AG10803 (cell line): Measurements from ENCODE around the gene RFX4.

Source experiments
- DNase-seq: peaks from one replicate; pipeline ENCODE4 v3.0.0; 2010; ENCODE audit warnings: low read depth
- H3K4me3 ChIP-seq: 2 replicates; pipeline ENCODE4 v1.5.1; 2011; ENCODE audit warnings: mild to moderate bottlenecking, low read length, control low read depth
- TF ChIP-seq, protein P1 (sequence below): conservative IDR thresholded peaks from 2 replicates; pipeline ENCODE4 v1.5.1; 2011; ENCODE audit warnings: mild to moderate bottlenecking, low read length, control low read depth, inconsistent platforms

Gene RFX4

GRCh38 chr12:106767954-106768822 is 185.4 kb downstream of the RFX4 start:
- H3K4me3 ChIP-seq, result no peak overlapping the region
- peak; percentile 33 for DNase-seq
- TF ChIP-seq, protein P1, sequence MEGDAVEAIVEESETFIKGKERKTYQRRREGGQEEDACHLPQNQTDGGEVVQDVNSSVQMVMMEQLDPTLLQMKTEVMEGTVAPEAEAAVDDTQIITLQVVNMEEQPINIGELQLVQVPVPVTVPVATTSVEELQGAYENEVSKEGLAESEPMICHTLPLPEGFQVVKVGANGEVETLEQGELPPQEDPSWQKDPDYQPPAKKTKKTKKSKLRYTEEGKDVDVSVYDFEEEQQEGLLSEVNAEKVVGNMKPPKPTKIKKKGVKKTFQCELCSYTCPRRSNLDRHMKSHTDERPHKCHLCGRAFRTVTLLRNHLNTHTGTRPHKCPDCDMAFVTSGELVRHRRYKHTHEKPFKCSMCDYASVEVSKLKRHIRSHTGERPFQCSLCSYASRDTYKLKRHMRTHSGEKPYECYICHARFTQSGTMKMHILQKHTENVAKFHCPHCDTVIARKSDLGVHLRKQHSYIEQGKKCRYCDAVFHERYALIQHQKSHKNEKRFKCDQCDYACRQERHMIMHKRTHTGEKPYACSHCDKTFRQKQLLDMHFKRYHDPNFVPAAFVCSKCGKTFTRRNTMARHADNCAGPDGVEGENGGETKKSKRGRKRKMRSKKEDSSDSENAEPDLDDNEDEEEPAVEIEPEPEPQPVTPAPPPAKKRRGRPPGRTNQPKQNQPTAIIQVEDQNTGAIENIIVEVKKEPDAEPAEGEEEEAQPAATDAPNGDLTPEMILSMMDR, result no peak

GRCh38 chr12:106769078-106769477 is 186.3 kb downstream of the RFX4 start:
- peak; percentile 73 for DNase-seq
- TF ChIP-seq, protein P1, result no peak
- H3K4me3 ChIP-seq, result no peak overlapping the region

- no peak overlapping the region for H3K4me3 ChIP-seq
- TF ChIP-seq, protein P1, result no peak
- peak; percentile 41 for DNase-seq
Measured at GRCh38 chr12:106769546-106769945, 186.7 kb downstream of the RFX4 start.

GRCh38 chr12:106771425-106771824 is 188.6 kb downstream of the RFX4 start:
- DNase-seq, result no peak
- no peak overlapping the region for H3K4me3 ChIP-seq
- TF ChIP-seq, protein P1, result no peak

DNA sequence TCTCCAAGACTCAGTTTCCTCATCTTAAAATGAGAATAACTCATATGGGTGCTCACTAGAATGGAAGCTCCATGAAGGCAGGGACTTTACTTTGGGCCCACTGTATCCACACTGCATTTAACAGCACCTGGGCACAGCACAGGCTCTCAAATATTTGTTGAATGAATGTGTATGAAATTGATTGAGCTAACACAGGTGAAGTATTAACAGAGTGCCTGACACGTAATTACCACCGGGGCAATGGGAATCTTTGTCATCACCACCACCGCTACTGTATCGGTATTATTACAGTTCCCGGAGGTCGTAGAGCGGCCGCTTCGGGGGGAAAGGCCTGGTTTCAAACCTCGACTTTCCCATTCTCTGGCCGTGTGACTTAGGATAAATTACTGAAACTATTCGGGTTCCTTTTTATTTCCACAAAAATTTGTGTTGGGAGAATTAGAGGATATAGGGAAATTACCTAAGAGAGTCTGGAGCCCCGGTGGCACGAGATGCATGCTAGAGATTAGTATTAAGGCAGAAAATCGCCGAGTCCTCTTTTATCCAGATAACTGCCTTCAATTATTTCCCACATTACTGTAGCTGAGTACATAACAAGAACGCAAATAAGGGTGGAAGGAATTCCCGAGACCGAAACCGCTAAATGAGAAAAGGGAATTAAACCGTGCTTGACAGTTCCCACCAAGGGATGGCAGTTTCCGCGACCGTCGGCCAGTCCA is 190.6 kb downstream of the RFX4 start:
- TF ChIP-seq, protein P1, result no peak
- no peak for DNase-seq
- peak overlapping the region; percentile 93 for H3K4me3 ChIP-seq

DNA sequence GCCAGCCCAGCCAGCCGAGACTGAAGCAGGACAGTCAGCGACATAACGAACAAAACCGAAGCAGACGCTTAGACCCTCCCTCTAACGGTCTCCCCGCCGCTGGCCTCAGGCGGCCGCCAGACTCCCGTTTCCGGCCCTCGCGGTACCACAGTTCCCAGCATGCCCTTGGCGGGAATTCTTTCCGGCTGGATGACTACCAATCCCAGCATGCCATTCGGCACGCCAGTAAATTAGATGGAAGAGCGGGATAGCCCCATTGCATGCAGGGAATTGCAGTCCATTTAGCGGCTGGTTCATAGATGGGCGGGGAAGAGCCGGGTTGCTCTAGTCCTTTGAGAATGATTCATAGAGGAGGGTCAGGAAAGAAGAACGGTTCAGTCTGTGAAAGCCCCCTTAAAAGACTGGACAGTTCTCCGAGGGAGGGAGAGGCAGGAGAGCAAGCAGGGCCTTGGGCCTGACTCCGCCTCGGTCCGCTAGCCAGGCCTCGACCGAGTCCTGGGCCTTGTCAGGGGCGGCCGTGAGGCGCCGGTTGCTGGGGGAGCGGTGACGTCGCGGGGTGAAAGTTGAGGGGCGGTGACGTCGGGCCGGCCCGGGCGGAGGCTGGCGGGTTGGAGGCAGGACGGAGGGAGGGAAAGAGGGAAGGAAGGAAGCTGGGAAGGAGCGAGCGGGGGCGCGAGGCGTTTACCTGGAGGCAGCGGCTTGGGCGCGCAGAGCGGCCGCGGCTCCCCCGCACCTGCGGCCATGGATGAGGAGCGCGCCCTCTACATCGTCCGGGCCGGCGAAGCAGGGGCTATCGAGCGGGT is 191.4 kb downstream of the RFX4 start, which contains the start of gene RIC8B:
RIC8B (plus strand) TSS at position 678 of the 803 bp plus-strand sequence; CDS start at position 742, 64 bp downstream.
- TF ChIP-seq, protein P1, result no peak
- peak; percentile 99 for DNase-seq
- peak within 1 kb of the TSS; percentile 93 for H3K4me3 ChIP-seq
